Caco-2 (cell line): ENCODE data around the gene PGAP3. TPM values are rescaled to one million over a fixed set of nuclear protein-coding genes. Genes with fewer than 3 reads are reported as not detected.

Experiments
- BruUV-seq: library from RNA; stranded (reverse); fragments of 400-500 nt; replicated peaks from 2 replicates; lab custom pipeline; 2021; lab: Mats Ljungman, UMichigan
- CTCF ChIA-PET: fragments of 300-600 bp; sonication (Branson Sonifier 250); formaldehyde crosslinking; loops from one replicate; lab custom pipeline; 2022; ENCODE audit warnings: antibody characterized with exemption; lab: Charles Lee
- POLR2A ChIA-PET: fragments of 300-600 bp; sonication (Branson Sonifier 250); formaldehyde crosslinking; loops from one replicate; lab custom pipeline; 2022; ENCODE audit warnings: antibody characterized with exemption; lab: Charles Lee
- DNase-seq, 2 experiments: peaks; one replicate each; pipeline versions ENCODE4 v3.0.0 to v3.0.0-alpha.2; 2020 to 2022
- H3K27me3 ChIP-seq: replicated peaks from 2 replicates; pipeline ENCODE4 v1.6.0; 2011; ENCODE audit warnings: low read length; ENCODE audit not compliant: control insufficient read depth, insufficient read depth
- H3K36me3 ChIP-seq: 2 replicates; pipeline ENCODE4 v1.5.1; 2011; ENCODE audit warnings: low read length; ENCODE audit not compliant: control insufficient read depth, insufficient read depth
- H3K4me1 ChIP-seq: fragments of 250-450 bp; sonication (Bioruptor Pico); 2 replicates; pipeline ENCODE4 v1.5.1; 2020; ENCODE audit warnings: mild to moderate bottlenecking
- H3K4me3 ChIP-seq: 2 replicates; pipeline ENCODE4 v1.5.1; 2011; ENCODE audit warnings: low read depth, mild to moderate bottlenecking, control low read depth, low read length
- H3K9me3 ChIP-seq: fragments of 250-450 bp; sonication (Bioruptor Pico); 2 replicates; pipeline ENCODE4 v1.5.1; 2020; ENCODE audit warnings: mild to moderate bottlenecking, moderate library complexity
- H3K27ac Mint-ChIP-seq: one replicate; pipeline ENCODE4 v1.8.0; 2022; ENCODE audit warnings: mixed read lengths; ENCODE audit not compliant: unreplicated experiment
- H3K27me3 Mint-ChIP-seq: one replicate; pipeline ENCODE4 v1.8.0; 2022; ENCODE audit warnings: mixed read lengths; ENCODE audit not compliant: insufficient read depth, unreplicated experiment
- H3K36me3 Mint-ChIP-seq: one replicate; pipeline ENCODE4 v1.8.0; 2022; ENCODE audit warnings: mild to moderate bottlenecking, mixed read lengths; ENCODE audit not compliant: insufficient read depth, unreplicated experiment
- H3K4me1 Mint-ChIP-seq: one replicate; pipeline ENCODE4 v1.8.0; 2022; ENCODE audit warnings: low read depth, mixed read lengths; ENCODE audit not compliant: unreplicated experiment
- H3K4me3 Mint-ChIP-seq: one replicate; pipeline ENCODE4 v1.8.0; 2022; ENCODE audit warnings: mild to moderate bottlenecking, moderate library complexity, mixed read lengths; ENCODE audit not compliant: unreplicated experiment
- H3K9me3 Mint-ChIP-seq: one replicate; pipeline ENCODE4 v1.8.0; 2022; ENCODE audit warnings: mixed read lengths; ENCODE audit not compliant: unreplicated experiment
- CTCF ChIP-seq, 2 experiments: fragments of 200-600 bp in 1 of 2; IDR thresholded peaks; 1 replicate in 1 of 2; 2 replicates in 1 of 2; pipeline versions ENCODE4 v1.5.1 to v1.8.0; 2011 to 2022; ENCODE audit warnings: antibody characterized with exemption in 1 of 2, control low read depth in 1 of 2, inconsistent platforms in 1 of 2, low read depth in 1 of 2, low read length in 1 of 2, mild to moderate bottlenecking in 1 of 2, moderate library complexity in 1 of 2; ENCODE audit not compliant: insufficient read depth in 1 of 2, severe bottlenecking in 1 of 2, unreplicated experiment in 1 of 2
- intact Hi-C: fragments of 100-400 bp; cut with micrococcal nuclease; formaldehyde crosslinking; loops from one replicate; pipeline ENCODE4 v1.10.0; 2022; ENCODE audit not compliant: unreplicated experiment
- total RNA-seq: library from RNA; stranded (reverse); gene quantifications from 2 replicates; pipeline ENCODE4 v1.2.3, GENCODE V29; 2022

The PGAP3 gene
- total RNA-seq, 1 experiment from 2014 or later, result 14.7 TPM

- no peaks in the 10 kb centered on the region for H3K9me3 ChIP-seq
- DNase-seq, result no peak
- no peak for TF ChIP-seq CTCF (IDR thresholded peaks at IDR 0.05; ENCODE audit: insufficient read depth in 1 of 2, low read depth in 1 of 2, low read length in 1 of 2, severe bottlenecking in 1 of 2, unreplicated experiment in 1 of 2)
- no peak overlapping the region for H3K4me3 Mint-ChIP-seq
- H3K36me3 Mint-ChIP-seq, result peaks cover 11% of the 10 kb centered on the region
- no peaks in the 10 kb centered on the region for H3K36me3 ChIP-seq
- H3K4me1 ChIP-seq, result peaks cover 19% of the 10 kb centered on the region
- ChIA-PET POLR2A (no interaction called here), CTCF (interaction anchor here (0.8 to 4.9 kb wide), 11 partner anchors 15 to 66 kb away, joined by 3 to 44 read pairs (median 3); partner anchors contain the start of genes PGAP3 and STARD3)
- peaks cover 4% of the 10 kb centered on the region for H3K27me3 Mint-ChIP-seq
- no peaks in the 10 kb centered on the region for H3K27me3 ChIP-seq
- H3K4me3 ChIP-seq, result no peak overlapping the region
- no peaks in the 10 kb centered on the region for H3K9me3 Mint-ChIP-seq
- no TSS peak for BruUV-seq
- no peak overlapping the region for H3K27ac Mint-ChIP-seq
- peaks cover 12% of the 10 kb centered on the region for H3K4me1 Mint-ChIP-seq
- intact Hi-C loops, result loop anchor here (1.0 kb wide), 1 partner anchor 50 kb away; no protein-coding TSS in a partner anchor
Measured at GRCh38 chr17:39672522-39673334, 15.1 kb downstream of the PGAP3 start.

GRCh38 chr17:39671651-39672521, 16.0 kb downstream of the PGAP3 start:
- peak in 1 of 2 experiments; percentile 60 for DNase-seq
- Mint-ChIP-seq H3K27ac (no peak overlapping the region), H3K4me1 (peaks cover 12% of the 10 kb centered on the region), H3K36me3 (peaks cover 11% of the 10 kb centered on the region), H3K9me3 (no peaks in the 10 kb centered on the region), H3K4me3 (no peak overlapping the region), H3K27me3 (peaks cover 4% of the 10 kb centered on the region)
- H3K4me1 ChIP-seq, result peaks cover 25% of the 10 kb centered on the region
- H3K4me3 ChIP-seq, result no peak overlapping the region
- CTCF ChIA-PET, result interaction anchor here (0.6 to 4.9 kb wide), 15 partner anchors 16 to 362 kb away, joined by 3 to 44 read pairs (median 3); partner anchors contain the start of genes ERBB2, PGAP3 and STARD3
- peak; percentile 69 to 76 for TF ChIP-seq CTCF (IDR thresholded peaks at IDR 0.05; ENCODE audit: insufficient read depth in 1 of 2, low read depth in 1 of 2, low read length in 1 of 2, severe bottlenecking in 1 of 2, unreplicated experiment in 1 of 2)
- H3K27me3 ChIP-seq, result no peaks in the 10 kb centered on the region
- POLR2A ChIA-PET, result no interaction called here
- BruUV-seq, result no TSS peak
- intact Hi-C loops, result loop anchor here (1.0 kb wide), 1 partner anchor 50 kb away; no protein-coding TSS in a partner anchor
- H3K9me3 ChIP-seq, result no peaks in the 10 kb centered on the region
- no peaks in the 10 kb centered on the region for H3K36me3 ChIP-seq

GRCh38 chr17:39670746-39671145, 17.1 kb downstream of the PGAP3 start:
- Histone ChIP-seq H3K4me3 (no peak overlapping the region), H3K9me3 (no peaks in the 10 kb centered on the region), H3K4me1 (peaks cover 24% of the 10 kb centered on the region), H3K27me3 (no peaks in the 10 kb centered on the region), H3K36me3 (no peaks in the 10 kb centered on the region)
- Mint-ChIP-seq H3K4me1 (peaks cover 12% of the 10 kb centered on the region), H3K9me3 (no peaks in the 10 kb centered on the region), H3K27ac (no peak overlapping the region), H3K4me3 (no peak overlapping the region), H3K36me3 (peaks cover 6% of the 10 kb centered on the region), H3K27me3 (peaks cover 4% of the 10 kb centered on the region)
- intact Hi-C loops, result no loop called here
- ChIA-PET POLR2A (no interaction called here), CTCF (interaction anchor here (0.8 to 4.9 kb wide), 7 partner anchors 12 to 123 kb away, joined by 3 to 44 read pairs (median 4); partner anchors contain the start of gene PGAP3)
- no TSS peak for BruUV-seq
- TF ChIP-seq CTCF (IDR thresholded peaks at IDR 0.05; ENCODE audit: insufficient read depth in 1 of 2, low read depth in 1 of 2, low read length in 1 of 2, severe bottlenecking in 1 of 2, unreplicated experiment in 1 of 2), result no peak
- DNase-seq, result no peak
